Kidney (tissue), 14 donors: Measurements from ENCODE around the gene CPLX1. TPM values are rescaled to one million over a fixed set of nuclear protein-coding genes. Genes with fewer than 3 reads are reported as not detected.

ENCODE experiments used
- DNase-seq, 5 donors: peaks; one replicate each; pipeline ENCODE4 v3.0.0-alpha.2; 2013 to 2020
- FAIRE-seq: peaks from 2 replicates; lab custom pipeline; 2012; peaks lifted over from hg19 to GRCh38; lab: Jason Lieb, UNC
- H3K27ac ChIP-seq, 2 donors: one replicate each; pipeline ENCODE4 v1.7.0; 2013; ENCODE audit warnings: low read depth in 2 of 2, low read length in 2 of 2, inconsistent platforms in 1 of 2
- H3K27me3 ChIP-seq: one replicate; pipeline ENCODE4 v1.7.1; 2013; ENCODE audit warnings: low read length, inconsistent platforms; ENCODE audit not compliant: control insufficient read depth, insufficient read depth
- H3K36me3 ChIP-seq, 3 donors: one replicate each; pipeline versions ENCODE4 v1.7.0 to v1.7.1; 2013; ENCODE audit warnings: low read length in 3 of 3, control low read depth in 1 of 3, inconsistent platforms in 1 of 3; ENCODE audit not compliant: insufficient read depth in 3 of 3, control insufficient read depth in 2 of 3
- H3K4me1 ChIP-seq, 3 donors: one replicate each; pipeline versions ENCODE4 v1.7.0 to v1.7.1; 2013; ENCODE audit warnings: low read length in 3 of 3, inconsistent platforms in 1 of 3, low read depth in 1 of 3; ENCODE audit not compliant: control insufficient read depth in 2 of 3, insufficient read depth in 2 of 3
- H3K4me3 ChIP-seq, 3 donors: one replicate each; pipeline versions ENCODE4 v1.7.0 to v1.8.1; 2013; ENCODE audit warnings: low read length in 3 of 3, control low read depth in 1 of 3, inconsistent platforms in 1 of 3
- H3K9ac ChIP-seq, 3 donors: one replicate each; pipeline versions ENCODE4 v1.7.0 to v1.7.1; 2013; ENCODE audit warnings: low read length in 3 of 3, control low read depth in 1 of 3, inconsistent platforms in 1 of 3
- H3K9me3 ChIP-seq, 3 donors: one replicate each; pipeline versions ENCODE4 v1.7.0 to v1.7.1; 2013; ENCODE audit warnings: low read length in 3 of 3, control low read depth in 1 of 3, inconsistent platforms in 1 of 3; ENCODE audit not compliant: control insufficient read depth in 2 of 3, insufficient read depth in 1 of 3
- intact Hi-C: fragments of 100-400 bp; cut with DNase I; formaldehyde crosslinking; loops from one replicate; pipeline ENCODE4 v1.11.1; 2022
- polyA plus RNA-seq: library from polyadenylated mRNA; stranded (reverse); fragments of 350-450 nt; fragmentation: Illumina TruSeq; extraction: RNeasy Lipid Tissue Mini Kit (QIAGEN cat#74804); gene quantifications from one replicate; pipeline ENCODE4 v1.2.3, GENCODE V29; 2014; ENCODE audit warnings: low read depth, low replicate concordance; ENCODE audit not compliant: insufficient read depth
- total RNA-seq: library from RNA; stranded (reverse); fragmentation: NEBNext Ultra II Directional; extraction: Animal tissue kit (Norgen Biotek cat#: 25700); gene quantifications from one replicate; pipeline ENCODE4 v1.2.1, GENCODE V29; 2021
- TF ChIP-seq, protein P1 (sequence below): IDR thresholded peaks from 3 replicates; pipeline ENCODE4 v1.5.1; 2012; ENCODE audit warnings: mild to moderate bottlenecking, moderate library complexity, borderline replicate concordance; ENCODE audit not compliant: insufficient read depth; ENCODE audit errors: extremely low read depth
- donor health status: control.
- donor health status: control.
- donor health status: control.
- donor health status: control.
- donor health status: control.
- donor health status: DM: yes; HTN: yes; CAD: no.
- donor health status: Normal renal cell carcinoma (clear cell type).

CPLX1 gene
- total and polyA plus RNA-seq, 2 donors from 2014 or later = 3.9 to 10.2 TPM

DNA sequence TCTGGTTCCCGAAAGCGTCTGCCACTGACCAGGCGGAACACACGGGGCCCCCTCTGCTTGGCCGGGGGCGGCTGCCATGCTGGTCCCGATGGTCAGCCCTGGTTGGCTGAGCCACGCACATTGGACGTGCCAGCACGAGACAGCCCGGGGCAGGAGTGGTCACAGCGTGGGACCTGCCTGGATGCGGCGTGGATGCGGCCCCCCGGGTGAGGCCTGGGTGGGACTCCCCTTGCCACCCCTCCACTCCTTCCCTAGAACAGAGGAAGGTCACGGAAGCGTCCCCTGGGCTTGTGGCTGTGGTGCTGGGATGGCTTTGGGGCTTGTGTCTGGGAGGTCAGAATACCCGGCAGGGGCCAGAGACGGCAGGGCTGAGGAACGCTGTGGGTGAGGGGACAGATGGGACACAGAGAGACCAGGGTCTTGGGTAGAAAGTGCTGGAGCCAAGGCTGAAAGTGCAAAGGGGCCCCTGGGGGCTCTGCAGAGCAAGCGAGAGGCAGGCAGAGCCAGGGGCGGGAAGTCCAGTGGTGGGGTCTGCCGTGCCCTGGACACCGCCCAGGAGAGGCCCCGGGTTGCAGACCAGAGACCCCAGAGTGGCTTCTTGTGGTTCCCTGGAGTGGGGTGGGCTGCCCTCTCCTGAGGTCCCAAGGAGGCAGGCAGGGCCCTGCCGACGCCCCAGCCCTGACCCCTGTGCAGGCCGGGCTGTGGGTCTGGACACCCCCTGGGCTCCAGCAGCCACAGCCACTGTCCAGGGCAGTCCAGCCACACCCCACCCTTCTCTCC is 8.6 kb upstream of the CPLX1 start:
- no peak overlapping the region for H3K27ac ChIP-seq
- H3K4me3 ChIP-seq = no peak overlapping the region
- no peak overlapping the region for H3K9ac ChIP-seq
- no peaks in the 10 kb centered on the region for H3K27me3 ChIP-seq
- DNase-seq = peak in 1 of 5 donors; percentile 73
- H3K36me3 ChIP-seq = no peaks in the 10 kb centered on the region
- intact Hi-C loops = no loop called here
- no peaks in the 10 kb centered on the region for H3K4me1 ChIP-seq
- no peak for FAIRE-seq
- H3K9me3 ChIP-seq = peaks cover 0 to 16% (median 3%) of the 10 kb centered on the region in 3 donors
- TF ChIP-seq, protein P1, sequence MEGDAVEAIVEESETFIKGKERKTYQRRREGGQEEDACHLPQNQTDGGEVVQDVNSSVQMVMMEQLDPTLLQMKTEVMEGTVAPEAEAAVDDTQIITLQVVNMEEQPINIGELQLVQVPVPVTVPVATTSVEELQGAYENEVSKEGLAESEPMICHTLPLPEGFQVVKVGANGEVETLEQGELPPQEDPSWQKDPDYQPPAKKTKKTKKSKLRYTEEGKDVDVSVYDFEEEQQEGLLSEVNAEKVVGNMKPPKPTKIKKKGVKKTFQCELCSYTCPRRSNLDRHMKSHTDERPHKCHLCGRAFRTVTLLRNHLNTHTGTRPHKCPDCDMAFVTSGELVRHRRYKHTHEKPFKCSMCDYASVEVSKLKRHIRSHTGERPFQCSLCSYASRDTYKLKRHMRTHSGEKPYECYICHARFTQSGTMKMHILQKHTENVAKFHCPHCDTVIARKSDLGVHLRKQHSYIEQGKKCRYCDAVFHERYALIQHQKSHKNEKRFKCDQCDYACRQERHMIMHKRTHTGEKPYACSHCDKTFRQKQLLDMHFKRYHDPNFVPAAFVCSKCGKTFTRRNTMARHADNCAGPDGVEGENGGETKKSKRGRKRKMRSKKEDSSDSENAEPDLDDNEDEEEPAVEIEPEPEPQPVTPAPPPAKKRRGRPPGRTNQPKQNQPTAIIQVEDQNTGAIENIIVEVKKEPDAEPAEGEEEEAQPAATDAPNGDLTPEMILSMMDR = no peak

DNA sequence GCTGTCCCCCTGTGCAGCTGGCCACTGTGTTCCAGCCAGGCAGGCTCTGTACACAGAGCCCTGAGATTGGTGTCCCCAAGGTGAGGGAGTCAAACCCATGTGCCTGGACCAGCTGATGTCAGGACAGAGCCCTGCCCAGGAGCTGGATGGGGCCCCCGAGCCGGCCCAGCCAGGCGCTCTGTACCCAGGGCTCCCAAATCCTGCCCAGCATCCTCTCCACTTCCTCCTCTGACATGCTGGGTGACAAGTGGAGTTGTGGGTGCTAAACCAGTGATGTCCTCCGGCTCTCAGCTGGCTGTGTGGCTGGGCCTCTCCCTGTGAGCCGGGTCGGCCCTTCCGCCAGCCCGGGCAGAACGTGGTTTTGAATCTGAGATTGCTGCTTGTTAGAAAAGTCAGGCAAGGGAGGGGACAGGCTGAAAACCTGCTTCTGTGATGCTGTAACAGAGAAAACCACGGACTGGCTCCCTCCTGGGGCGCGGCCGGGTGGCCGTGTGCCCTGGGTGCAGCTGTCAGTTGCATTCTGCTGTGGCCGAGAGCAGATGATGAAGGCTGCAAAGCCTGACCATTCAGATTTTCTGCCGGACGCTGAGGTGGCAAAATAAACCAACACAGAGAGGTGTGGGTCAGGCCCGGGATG is 7.9 kb upstream of the CPLX1 start:
- FAIRE-seq = no peak

DNA sequence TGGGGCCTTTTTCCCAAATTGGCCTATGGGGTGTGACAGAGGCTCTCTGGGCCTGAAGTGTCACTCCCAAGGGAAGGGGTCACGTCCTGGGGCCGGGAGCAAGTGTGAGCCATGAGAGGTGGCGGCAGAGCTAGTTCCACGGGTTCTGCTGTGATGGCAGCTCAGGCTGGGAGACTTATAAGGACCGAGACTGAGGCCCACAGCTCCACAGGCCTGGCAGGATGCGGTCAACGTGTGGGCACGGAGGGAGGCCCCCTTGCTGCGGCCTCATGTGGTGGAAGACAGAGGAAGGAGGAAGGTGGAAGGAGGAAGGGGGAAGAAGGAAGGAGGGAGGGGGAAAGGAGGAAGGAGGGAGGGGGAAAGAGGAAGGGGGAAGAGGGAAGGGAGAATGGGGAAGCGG is 7.2 kb upstream of the CPLX1 start:
- intact Hi-C loops = no loop called here
- H3K4me1 ChIP-seq = no peaks in the 10 kb centered on the region
- TF ChIP-seq, protein P1 = no peak
- DNase-seq = peak in 1 of 5 donors; percentile 39
- no peak overlapping the region for H3K27ac ChIP-seq
- no peak for FAIRE-seq
- no peaks in the 10 kb centered on the region for H3K27me3 ChIP-seq
- no peaks in the 10 kb centered on the region for H3K36me3 ChIP-seq
- no peak overlapping the region for H3K9ac ChIP-seq
- peaks cover 0 to 16% (median 3%) of the 10 kb centered on the region in 3 donors for H3K9me3 ChIP-seq
- no peak overlapping the region for H3K4me3 ChIP-seq

More for the DNA sequence above, 7.9 kb upstream of the CPLX1 start:
- Histone ChIP-seq H3K9ac (no peak overlapping the region), H3K36me3 (no peaks in the 10 kb centered on the region), H3K27ac (no peak overlapping the region), H3K27me3 (no peaks in the 10 kb centered on the region), H3K9me3 (peaks cover 0 to 16% (median 3%) of the 10 kb centered on the region in 3 donors), H3K4me3 (no peak overlapping the region), H3K4me1 (no peaks in the 10 kb centered on the region)
- intact Hi-C loops = no loop called here
- TF ChIP-seq, protein P1 = no peak
- DNase-seq = peak in 1 of 5 donors; percentile 38
